WERI-Rb-1 (cell line): ENCODE data around the gene IER5L.
A peak's percentile ranks its signal among the peaks of the same experiment; 100 is the strongest.

Source experiments
- DNase-seq: peaks from one replicate; pipeline ENCODE4 v3.0.0-alpha.2; 2020
- H3K27ac ChIP-seq: fragments of 250-450 bp; sonication (Bioruptor Pico); 2 replicates; pipeline ENCODE4 v1.5.1; 2020; ENCODE audit warnings: mild to moderate bottlenecking, moderate library complexity
- H3K27me3 ChIP-seq: fragments of 250-450 bp; sonication (Bioruptor Pico); 2 replicates; pipeline ENCODE4 v1.5.1; 2021; ENCODE audit warnings: mild to moderate bottlenecking, low read depth, moderate library complexity; ENCODE audit not compliant: insufficient read depth, severe bottlenecking
- H3K36me3 ChIP-seq: fragments of 250-450 bp; sonication (Bioruptor Pico); 2 replicates; pipeline ENCODE4 v1.5.1; 2020; ENCODE audit warnings: mild to moderate bottlenecking, moderate library complexity
- H3K4me3 ChIP-seq: 2 replicates; pipeline ENCODE4 v1.5.1; 2011; ENCODE audit warnings: low read depth, mild to moderate bottlenecking, control low read depth, low read length
- H3K9me3 ChIP-seq: fragments of 250-450 bp; sonication (Bioruptor Pico); 2 replicates; pipeline ENCODE4 v1.5.1; 2021; ENCODE audit warnings: mild to moderate bottlenecking, moderate library complexity; ENCODE audit not compliant: severe bottlenecking
- CTCF ChIP-seq: IDR thresholded peaks from 2 replicates; pipeline ENCODE4 v1.5.1; 2011; ENCODE audit warnings: low read depth, mild to moderate bottlenecking, control low read depth, inconsistent platforms, low read length

Gene IER5L

GRCh38 chr9:129223551-129224208, 45.6 kb upstream of the IER5L start:
- peak; percentile 48 for DNase-seq

GRCh38 chr9:129222819-129223218, 44.8 kb upstream of the IER5L start:
- no peak overlapping the region for H3K4me3 ChIP-seq
- H3K9me3 ChIP-seq: no peaks in the 10 kb centered on the region
- no peak overlapping the region for H3K27ac ChIP-seq
- no peaks in the 10 kb centered on the region for H3K27me3 ChIP-seq
- no peak for DNase-seq
- H3K36me3 ChIP-seq: no peaks in the 10 kb centered on the region
- no peak for TF ChIP-seq CTCF

More at GRCh38 chr9:129223551-129224208, 45.6 kb upstream of the IER5L start:
- no peak for TF ChIP-seq CTCF
- no peak overlapping the region for H3K4me3 ChIP-seq
- no peaks in the 10 kb centered on the region for H3K27me3 ChIP-seq
- no peak overlapping the region for H3K27ac ChIP-seq
- no peaks in the 10 kb centered on the region for H3K9me3 ChIP-seq
- H3K36me3 ChIP-seq: no peaks in the 10 kb centered on the region

- TF ChIP-seq CTCF: no peak
- Histone ChIP-seq H3K27ac (no peak overlapping the region), H3K27me3 (no peaks in the 10 kb centered on the region), H3K9me3 (no peaks in the 10 kb centered on the region), H3K4me3 (no peak overlapping the region), H3K36me3 (no peaks in the 10 kb centered on the region)
- no peak for DNase-seq
These were observed 44.0 kb upstream of the IER5L start for GRCh38 chr9:129221979-129222635.

GRCh38 chr9:129221233-129221632, 43.2 kb upstream of the IER5L start:
- TF ChIP-seq CTCF: no peak
- Histone ChIP-seq H3K27me3 (no peaks in the 10 kb centered on the region), H3K27ac (no peak overlapping the region), H3K36me3 (no peaks in the 10 kb centered on the region), H3K4me3 (no peak overlapping the region), H3K9me3 (no peaks in the 10 kb centered on the region)
- no peak for DNase-seq

- H3K27ac ChIP-seq: no peak overlapping the region
- no peaks in the 10 kb centered on the region for H3K27me3 ChIP-seq
- H3K9me3 ChIP-seq: no peaks in the 10 kb centered on the region
- no peak for DNase-seq
- TF ChIP-seq CTCF: no peak
- H3K36me3 ChIP-seq: no peaks in the 10 kb centered on the region
- no peak overlapping the region for H3K4me3 ChIP-seq
These were observed 42.7 kb upstream of the IER5L start for GRCh38 chr9:129220771-129221170.
